Lung (tissue), 12 donors: Measurements from ENCODE around the gene SEMA4F. TPM values are rescaled to one million over a fixed set of nuclear protein-coding genes. Genes with fewer than 3 reads are reported as not detected.

Source experiments
- ATAC-seq: fragments of 200-7000 bp; cut with Tn5 transposase; one replicate; pipeline ENCODE4 v1.9.1; 2020; ENCODE audit warnings: moderate number of reproducible peaks; ENCODE audit not compliant: insufficient read depth, low FRiP score
- DNase-seq, 3 donors: peaks; one replicate each; pipeline ENCODE4 v3.0.0-alpha.2; 2013 to 2017
- H3K27ac ChIP-seq, 2 donors: one replicate each; pipeline ENCODE4 v1.5.1; 2013; ENCODE audit warnings: mild to moderate bottlenecking in 2 of 2, moderate library complexity in 2 of 2, control low read depth in 1 of 2, inconsistent platforms in 1 of 2, low read depth in 1 of 2, low read length in 1 of 2
- H3K27me3 ChIP-seq, 3 donors: one replicate each; pipeline ENCODE4 v1.5.1; 2013; ENCODE audit warnings: low read length in 2 of 3; ENCODE audit not compliant: control insufficient read depth in 3 of 3, insufficient read depth in 3 of 3
- H3K36me3 ChIP-seq, 4 donors: one replicate each; pipeline ENCODE4 v1.5.1; 2013; ENCODE audit warnings: low read length in 4 of 4, mild to moderate bottlenecking in 1 of 4, moderate library complexity in 1 of 4; ENCODE audit not compliant: control insufficient read depth in 4 of 4, insufficient read depth in 4 of 4
- H3K4me1 ChIP-seq, 5 donors: one replicate each; pipeline ENCODE4 v1.5.1; 2013; ENCODE audit warnings: low read length in 5 of 5, mild to moderate bottlenecking in 2 of 5, moderate library complexity in 1 of 5; ENCODE audit not compliant: control insufficient read depth in 5 of 5, insufficient read depth in 5 of 5
- H3K4me3 ChIP-seq: one replicate; pipeline ENCODE4 v1.5.1; 2013; ENCODE audit warnings: mild to moderate bottlenecking, control low read depth, moderate library complexity
- H3K9ac ChIP-seq, 2 donors: one replicate each; pipeline ENCODE4 v1.5.1; 2013; ENCODE audit warnings: low read length in 2 of 2, control low read depth in 1 of 2; ENCODE audit not compliant: insufficient read depth in 1 of 2
- H3K9me3 ChIP-seq, 4 donors: one replicate each; pipeline ENCODE4 v1.5.1; 2013; ENCODE audit warnings: low read length in 3 of 4, mild to moderate bottlenecking in 1 of 4, moderate library complexity in 1 of 4; ENCODE audit not compliant: control insufficient read depth in 4 of 4, insufficient read depth in 3 of 4
- WGBS, 2 donors: extraction: QIAGEN DNeasy Blood & Tissue Kit; methylation state at CpG; one replicate each; pipeline ENCODE4 v1.1.7; 2013; 5-methylcytosine and 5-hydroxymethylcytosine counted together
- polyA plus RNA-seq, 2 donors: library from polyadenylated mRNA; stranded (reverse); fragments of 200-250 nt; gene quantifications; one replicate each; pipeline ENCODE4 v1.2.1, GENCODE V29; 2013
- total RNA-seq, 2 donors: library from RNA; depleted of rRNA in 1 of 2; stranded (reverse); fragments of >200 nt in 1 of 2; gene quantifications; one replicate each; pipeline ENCODE4 v1.2.1, GENCODE V29; 2014 to 2021
- TF ChIP-seq, protein P1 (sequence below): IDR thresholded peaks from 2 replicates; pipeline ENCODE4 v1.5.1; 2012; ENCODE audit warnings: mild to moderate bottlenecking; ENCODE audit errors: control extremely low read depth, extremely low read depth
- donor health status: control.
- donor health status: control.
- donor health status: Bipolar disorder and iron deficiency.
- donor health status: healthy.
- donor health status: DM: yes; HTN: yes; CAD: no.

SEMA4F gene
- total and polyA plus RNA-seq, 4 donors = 3.0 to 9.6 (median 4.2) TPM

DNA sequence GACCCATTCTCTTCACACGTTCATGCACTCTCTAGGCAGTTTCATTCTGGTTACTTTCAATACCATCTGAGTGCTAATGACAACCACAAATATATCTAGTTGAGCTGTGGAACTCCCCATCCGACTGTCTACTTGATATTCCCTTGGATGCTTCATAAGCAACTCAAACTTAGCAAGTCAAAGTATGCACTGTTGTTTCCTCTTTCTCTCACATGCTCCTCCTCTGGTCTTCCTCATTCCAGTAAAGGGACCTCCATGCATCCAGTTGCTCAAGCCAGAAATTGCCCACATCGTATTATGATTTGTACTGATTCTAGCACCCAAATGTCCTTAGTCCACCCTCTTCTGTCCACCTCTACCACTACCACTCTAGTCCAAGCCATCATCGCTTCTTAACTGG is 22.3 kb downstream of the SEMA4F start:
- TF ChIP-seq, protein P1, sequence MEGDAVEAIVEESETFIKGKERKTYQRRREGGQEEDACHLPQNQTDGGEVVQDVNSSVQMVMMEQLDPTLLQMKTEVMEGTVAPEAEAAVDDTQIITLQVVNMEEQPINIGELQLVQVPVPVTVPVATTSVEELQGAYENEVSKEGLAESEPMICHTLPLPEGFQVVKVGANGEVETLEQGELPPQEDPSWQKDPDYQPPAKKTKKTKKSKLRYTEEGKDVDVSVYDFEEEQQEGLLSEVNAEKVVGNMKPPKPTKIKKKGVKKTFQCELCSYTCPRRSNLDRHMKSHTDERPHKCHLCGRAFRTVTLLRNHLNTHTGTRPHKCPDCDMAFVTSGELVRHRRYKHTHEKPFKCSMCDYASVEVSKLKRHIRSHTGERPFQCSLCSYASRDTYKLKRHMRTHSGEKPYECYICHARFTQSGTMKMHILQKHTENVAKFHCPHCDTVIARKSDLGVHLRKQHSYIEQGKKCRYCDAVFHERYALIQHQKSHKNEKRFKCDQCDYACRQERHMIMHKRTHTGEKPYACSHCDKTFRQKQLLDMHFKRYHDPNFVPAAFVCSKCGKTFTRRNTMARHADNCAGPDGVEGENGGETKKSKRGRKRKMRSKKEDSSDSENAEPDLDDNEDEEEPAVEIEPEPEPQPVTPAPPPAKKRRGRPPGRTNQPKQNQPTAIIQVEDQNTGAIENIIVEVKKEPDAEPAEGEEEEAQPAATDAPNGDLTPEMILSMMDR = no peak
- Histone ChIP-seq H3K4me1 (peaks cover 0 to 2% (median 0%) of the 10 kb centered on the region in 5 donors), H3K9me3 (no peaks in the 10 kb centered on the region), H3K27ac (no peak overlapping the region), H3K36me3 (peaks cover 5 to 26% (median 16%) of the 10 kb centered on the region in 4 donors), H3K4me3 (no peak overlapping the region), H3K27me3 (no peaks in the 10 kb centered on the region), H3K9ac (no peak overlapping the region)
- WGBS, 2 donors = 86 to 89% methylated on average over 4 of the region's 4 CpGs
- no peak for ATAC-seq
- no peak for DNase-seq

DNA sequence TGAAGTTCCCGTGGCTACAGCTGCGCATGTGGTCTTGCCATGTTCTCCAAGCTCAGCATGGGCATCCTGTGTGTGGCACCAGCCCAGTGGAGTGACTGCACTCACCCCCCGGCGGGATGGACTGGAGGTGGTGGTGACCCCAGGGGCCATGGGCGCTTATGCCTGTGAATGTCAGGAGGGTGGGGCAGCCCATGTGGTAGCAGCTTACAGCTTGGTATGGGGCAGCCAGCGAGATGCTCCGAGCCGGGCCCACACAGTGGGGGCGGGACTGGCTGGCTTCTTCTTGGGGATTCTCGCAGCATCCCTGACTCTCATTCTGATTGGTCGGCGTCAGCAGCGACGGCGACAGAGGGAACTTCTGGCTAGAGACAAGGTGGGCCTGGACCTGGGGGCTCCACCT is 25.6 kb downstream of the SEMA4F start:
- Histone ChIP-seq H3K9ac (no peak overlapping the region), H3K27me3 (no peaks in the 10 kb centered on the region), H3K4me1 (no peaks in the 10 kb centered on the region), H3K4me3 (no peak overlapping the region), H3K27ac (no peak overlapping the region), H3K36me3 (peaks cover 5 to 22% (median 15%) of the 10 kb centered on the region in 4 donors), H3K9me3 (no peaks in the 10 kb centered on the region)
- WGBS, 2 donors = 95 to 97% methylated on average over 15 of the region's 15 CpGs
- TF ChIP-seq, protein P1 = no peak
- ATAC-seq = no peak
- no peak for DNase-seq

DNA sequence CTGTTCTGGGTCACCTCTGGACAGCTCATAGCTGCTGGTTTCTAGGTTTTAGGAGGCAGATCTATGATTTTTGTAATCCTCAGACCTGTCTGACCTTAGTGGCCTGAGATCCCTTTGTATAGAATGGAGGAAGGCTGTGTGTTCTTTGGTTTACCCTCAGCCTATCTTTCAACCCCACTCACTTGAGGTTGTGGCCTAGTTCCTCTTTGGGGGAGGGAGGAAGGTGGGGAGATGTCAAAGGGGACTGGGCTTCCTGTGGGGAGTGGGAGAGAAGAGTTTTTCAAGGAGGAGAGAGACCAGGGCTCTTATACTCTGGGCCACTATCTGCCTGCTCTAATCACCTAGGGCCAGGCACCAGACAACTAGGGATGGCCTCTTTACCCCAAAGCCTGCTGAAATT is 28.5 kb downstream of the SEMA4F start:
- Histone ChIP-seq H3K9me3 (peaks cover 0 to 3% (median 0%) of the 10 kb centered on the region in 4 donors), H3K9ac (no peak overlapping the region), H3K27me3 (peaks cover 0 to 2% (median 0%) of the 10 kb centered on the region in 3 donors), H3K36me3 (peaks cover 0 to 12% (median 7%) of the 10 kb centered on the region in 4 donors), H3K27ac (no peak overlapping the region), H3K4me1 (no peaks in the 10 kb centered on the region), H3K4me3 (no peak overlapping the region)
- no peak for ATAC-seq
- DNase-seq = no peak
- TF ChIP-seq, protein P1 = no peak

DNA sequence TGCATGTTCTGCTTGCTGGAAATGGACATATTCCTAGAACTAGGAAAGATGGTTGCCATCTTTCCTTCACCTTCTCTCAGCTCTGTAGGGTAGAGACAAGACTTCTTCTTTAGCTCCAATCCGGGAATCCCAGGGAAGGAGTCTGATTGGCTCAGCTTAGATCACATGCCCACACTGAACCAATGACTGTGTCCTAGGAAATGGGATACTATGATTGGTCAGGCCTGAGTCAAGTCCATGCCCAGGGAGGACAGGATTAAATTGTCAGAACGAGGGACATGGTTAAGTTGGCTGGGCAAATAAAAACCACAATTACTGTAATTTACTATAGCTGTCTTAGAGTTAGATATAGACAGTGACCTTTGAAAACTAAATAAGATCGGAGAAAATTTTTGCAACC is 31.4 kb downstream of the SEMA4F start:
- TF ChIP-seq, protein P1 = no peak
- no peak for DNase-seq
- Histone ChIP-seq H3K27me3 (peaks cover 0 to 14% (median 4%) of the 10 kb centered on the region in 3 donors), H3K27ac (no peak overlapping the region), H3K9me3 (peaks cover 0 to 3% (median 0%) of the 10 kb centered on the region in 4 donors), H3K4me3 (no peak overlapping the region), H3K36me3 (peaks cover 0 to under 1% (median 0%) of the 10 kb centered on the region in 4 donors), H3K9ac (no peak overlapping the region), H3K4me1 (no peaks in the 10 kb centered on the region)
- 75 to 89% methylated on average over 3 of the region's 3 CpGs for WGBS, 2 donors
- no peak for ATAC-seq
